CD1c-positive myeloid dendritic cell (primary cell): ENCODE data around the gene NFASC.

ENCODE experiments used
- DNase-seq: peaks from one replicate; pipeline ENCODE4 v3.0.0-alpha.2; 2016; ENCODE audit errors: extremely low spot score

The NFASC gene

DNA sequence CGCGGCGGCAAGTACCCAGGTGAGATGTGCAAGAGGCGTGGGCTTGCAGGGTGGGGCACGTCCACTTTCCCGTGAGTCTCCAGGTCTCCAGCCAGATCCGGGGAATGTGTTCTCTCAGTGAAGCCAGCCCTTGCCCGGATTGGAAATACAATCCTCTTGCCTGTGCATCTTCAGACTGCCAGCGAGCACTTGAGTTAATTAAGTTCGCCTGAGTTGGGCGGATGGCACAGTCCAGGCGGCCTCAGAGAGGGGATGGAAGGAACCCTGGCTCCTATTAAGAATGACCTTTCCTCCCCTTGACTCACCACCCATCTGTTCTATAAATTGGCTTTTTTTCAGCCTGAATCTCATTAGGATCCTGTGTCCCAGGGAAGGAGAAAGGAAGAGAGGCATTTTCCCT lies 139.0 kb downstream of the NFASC start:
- no peak for DNase-seq

DNA sequence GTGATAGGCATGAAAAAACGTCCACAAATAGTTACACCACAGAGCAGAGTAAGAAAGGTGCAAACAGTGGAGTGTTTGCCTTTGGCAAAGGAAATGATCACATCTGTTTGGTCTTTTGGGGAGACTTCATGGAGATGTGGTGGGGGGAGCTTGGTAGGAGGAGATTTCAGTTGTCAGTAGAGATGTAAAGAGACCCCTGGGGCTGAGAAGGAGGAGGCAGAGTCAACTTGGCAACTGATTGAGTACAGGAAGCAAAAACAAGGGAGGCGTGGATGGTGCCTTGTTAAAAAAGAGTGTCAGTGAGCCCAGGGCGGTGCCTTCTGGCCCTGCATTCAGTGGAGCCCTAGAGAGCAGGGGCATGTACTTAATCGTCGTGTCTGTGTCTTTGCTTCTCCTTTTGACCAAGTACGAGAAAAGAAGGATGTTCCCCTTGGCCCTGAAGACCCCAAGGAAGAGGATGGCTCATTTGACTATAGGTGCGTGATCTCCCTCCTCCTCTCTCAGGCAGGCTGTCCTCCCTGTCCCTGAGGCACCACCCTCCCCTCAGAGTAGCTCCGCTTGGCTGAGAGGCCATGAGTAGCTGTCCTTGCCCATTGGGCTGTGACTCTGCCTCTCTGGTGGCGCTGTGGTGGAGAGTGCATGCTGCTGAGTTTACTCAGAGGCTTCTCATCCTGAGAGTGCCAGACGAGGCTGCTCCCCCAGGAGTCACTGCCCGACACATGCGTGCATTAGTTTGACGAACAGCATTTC lies 141.9 kb downstream of the NFASC start:
- no peak for DNase-seq

DNA sequence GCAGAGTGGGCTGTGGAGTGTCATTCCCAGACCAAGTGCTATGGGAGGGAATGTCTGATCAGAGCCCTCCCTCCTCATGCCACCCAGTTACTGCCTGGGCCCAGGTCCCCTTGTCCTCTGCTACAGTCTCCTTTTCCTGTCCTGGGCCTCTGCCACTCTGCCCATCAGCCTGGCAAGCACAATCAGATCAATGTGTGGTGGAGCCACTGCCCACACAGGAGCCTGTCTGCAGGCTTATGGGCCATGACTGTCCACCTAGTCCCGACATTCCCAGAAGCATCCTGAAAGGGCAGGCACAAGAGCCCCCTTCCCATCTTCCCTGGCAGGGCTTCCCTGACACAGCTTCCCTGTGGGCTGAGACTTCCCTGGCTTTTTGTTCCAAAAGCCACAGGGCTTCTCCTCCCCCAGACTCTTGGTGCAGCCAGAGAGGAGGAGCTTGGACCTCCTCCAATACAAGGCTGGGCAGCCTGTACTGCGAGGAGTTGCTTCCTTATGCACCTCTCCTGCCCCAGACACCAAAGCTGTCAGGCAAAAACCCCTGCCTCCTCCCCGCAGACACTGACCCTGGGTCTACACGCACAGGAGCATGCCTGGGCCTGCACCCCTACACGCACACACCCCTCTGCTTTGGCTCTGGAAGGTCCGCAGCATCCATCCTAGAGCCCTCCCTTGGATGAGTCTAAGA lies 143.2 kb downstream of the NFASC start:
- DNase-seq: no peak

DNA sequence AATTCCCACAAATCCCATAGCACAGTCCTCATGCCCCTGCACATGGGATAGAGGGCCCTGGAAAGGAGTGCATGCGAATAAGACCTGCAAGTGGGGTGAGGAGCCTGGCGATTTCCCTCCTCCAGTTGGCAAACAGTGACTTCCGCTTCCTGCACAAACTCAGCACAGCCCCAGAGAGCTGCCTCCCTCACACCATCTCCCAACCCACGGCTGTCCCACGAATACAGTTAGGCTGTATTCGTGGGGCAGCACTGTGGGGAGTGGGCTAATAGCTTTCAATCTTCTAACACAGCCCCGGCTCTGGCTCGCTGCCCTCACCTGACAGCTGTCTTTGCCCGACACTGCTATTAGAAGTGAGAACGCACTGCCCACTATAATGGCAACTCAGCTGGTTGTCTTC lies 144.1 kb downstream of the NFASC start:
- DNase-seq: no peak

DNA sequence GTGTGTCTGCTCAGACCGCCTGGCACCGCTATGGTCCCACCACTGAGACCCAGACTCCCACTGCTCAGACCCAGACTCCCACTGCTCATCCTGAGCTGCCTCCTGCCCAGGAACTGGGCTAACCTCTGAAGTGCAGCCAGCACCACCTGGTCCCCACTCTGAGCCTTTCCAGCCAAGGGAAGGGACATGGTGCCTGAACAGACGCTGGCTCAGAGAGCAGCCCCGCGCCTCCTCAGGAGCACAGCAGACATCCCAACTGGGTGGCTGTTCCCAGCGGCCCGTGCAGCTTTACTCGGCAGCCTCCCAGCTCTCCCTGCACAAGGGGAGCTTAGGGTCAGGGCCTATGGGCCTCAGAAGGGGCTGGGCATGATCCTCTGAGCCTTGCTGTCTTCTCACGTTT lies 144.6 kb downstream of the NFASC start:
- DNase-seq: no peak

DNA sequence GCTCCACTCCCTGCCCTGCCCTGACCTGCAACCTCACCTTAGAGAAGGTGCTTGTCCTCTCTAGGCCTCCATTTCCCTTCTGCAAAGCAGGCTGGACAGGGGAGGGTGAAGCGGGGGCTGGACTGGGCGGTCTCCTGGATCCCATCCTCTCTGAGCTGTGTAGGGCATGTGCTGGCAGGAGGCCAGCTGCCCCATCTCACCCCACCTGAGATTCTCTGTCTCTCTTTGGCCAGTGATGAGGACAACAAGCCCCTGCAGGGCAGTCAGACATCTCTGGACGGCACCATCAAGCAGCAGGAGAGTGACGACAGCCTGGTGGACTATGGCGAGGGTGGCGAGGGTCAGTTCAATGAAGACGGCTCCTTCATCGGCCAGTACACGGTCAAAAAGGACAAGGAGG lies 145.4 kb downstream of the NFASC start:
- DNase-seq: no peak

DNA sequence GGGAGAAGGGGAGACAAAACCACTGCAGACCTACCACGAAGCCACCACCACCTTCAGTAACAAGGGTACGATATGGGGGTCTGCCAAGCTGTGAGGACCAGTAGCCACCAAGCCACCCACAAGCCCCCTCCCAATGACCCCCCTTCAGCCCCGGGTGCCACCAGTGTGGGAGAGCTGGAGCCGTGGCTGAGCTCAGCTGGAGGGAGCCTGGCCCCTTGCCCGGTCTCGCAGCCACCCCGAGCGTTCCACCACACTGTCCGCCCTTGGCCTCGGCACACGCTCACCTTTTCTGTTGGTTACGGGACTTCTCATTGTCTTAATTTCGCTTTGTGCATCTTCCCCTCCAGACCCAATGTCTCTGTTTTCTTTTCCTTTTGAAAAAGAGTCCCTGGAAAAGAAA lies 145.9 kb downstream of the NFASC start:
- no peak for DNase-seq

DNA sequence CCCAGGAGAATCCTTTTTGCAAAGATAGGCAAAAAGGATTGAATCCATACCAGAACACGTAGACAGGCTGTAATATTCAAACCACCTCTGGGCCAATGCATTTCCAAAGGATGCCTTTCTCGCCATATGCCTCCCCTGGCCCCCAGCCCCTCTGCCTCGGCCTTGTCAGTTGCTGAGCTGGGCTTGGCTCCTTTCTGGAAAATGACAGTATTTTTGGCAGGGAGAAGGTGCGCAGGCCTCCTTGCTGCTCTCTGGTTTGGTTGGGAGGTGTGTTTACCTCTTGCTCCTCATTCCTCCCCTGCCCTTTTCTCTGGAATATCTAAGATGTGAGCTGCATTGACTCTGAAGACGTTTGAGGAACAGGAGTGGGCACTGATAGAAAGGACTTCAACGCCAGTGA lies 146.3 kb downstream of the NFASC start:
- DNase-seq: no peak

DNA sequence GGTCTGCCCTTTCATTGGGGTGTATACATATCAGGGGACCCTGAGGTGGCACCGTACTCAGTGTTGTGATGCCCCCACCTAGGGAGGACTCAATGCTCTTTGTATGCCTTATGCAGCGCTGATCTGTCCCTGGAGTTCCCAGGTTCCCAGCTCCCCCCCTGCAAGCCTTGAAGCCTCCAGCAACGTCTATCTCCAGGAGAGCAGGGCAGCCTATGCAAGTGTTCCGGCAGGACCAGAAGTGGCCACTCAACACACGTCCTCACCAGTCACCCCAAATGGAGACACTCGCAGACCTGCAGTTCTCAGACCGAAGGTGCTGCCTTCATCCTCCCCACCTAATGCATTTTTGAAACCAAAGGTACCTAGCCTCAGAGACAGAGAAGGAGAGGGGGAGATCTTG lies 147.1 kb downstream of the NFASC start:
- DNase-seq: no peak

DNA sequence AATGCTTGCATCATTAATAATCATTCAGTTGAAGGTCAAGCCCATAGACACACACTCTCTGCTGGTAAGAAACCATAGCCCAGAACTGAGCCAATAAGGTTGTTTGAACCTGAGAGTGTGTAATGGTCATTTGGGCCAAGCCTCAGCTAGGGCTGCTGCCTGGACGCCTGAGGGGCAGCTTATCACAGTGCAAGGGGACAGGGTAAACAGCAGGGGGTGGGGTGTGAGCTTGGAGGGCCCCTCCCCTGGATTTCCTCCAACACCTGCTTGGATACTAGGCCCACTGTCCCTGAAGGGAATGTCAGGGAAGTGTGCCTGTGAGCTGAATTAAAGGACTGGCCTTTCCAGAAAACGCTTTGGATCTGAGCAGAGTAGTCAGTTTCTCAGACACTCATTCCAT lies 147.7 kb downstream of the NFASC start:
- no peak for DNase-seq

DNA sequence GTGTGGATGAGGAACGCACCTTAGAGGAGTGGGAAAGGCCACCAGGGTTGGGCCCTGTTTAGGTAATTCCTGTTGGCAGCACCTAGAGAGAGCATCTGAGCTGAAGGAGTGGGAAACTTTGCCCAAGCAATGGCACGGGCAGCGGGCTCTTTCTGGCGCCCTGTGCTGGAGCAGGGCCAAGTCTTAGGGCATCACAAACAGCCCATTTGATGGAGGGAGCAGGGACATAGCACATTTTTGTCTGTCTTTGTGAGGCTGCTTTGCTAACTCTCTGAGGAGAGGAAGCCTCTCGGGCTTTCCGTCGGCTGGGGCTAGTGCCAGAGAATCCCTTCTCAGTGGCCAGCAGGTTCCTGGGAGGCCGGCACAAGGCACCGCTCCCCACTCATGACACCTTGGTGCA lies 149.8 kb downstream of the NFASC start:
- DNase-seq: no peak

DNA sequence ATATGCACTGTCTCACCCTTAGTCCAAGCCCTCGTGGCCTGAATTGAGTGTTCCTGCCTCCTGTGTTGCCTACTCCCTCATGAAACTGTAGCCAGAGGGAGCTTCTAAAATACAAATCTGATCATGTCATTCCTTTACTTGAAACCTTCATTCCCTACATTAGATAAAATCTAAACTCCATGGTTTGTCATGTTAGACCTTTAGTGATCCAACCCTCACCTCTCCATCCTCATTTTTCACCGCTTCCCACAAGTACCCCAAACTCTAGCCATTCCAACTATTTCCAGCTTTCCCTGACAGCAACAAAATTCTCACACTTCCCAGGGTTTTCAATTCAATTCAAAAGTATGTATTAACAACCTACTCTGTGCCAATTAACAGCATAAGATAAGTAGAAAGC lies 154.0 kb downstream of the NFASC start:
- no peak for DNase-seq

DNA sequence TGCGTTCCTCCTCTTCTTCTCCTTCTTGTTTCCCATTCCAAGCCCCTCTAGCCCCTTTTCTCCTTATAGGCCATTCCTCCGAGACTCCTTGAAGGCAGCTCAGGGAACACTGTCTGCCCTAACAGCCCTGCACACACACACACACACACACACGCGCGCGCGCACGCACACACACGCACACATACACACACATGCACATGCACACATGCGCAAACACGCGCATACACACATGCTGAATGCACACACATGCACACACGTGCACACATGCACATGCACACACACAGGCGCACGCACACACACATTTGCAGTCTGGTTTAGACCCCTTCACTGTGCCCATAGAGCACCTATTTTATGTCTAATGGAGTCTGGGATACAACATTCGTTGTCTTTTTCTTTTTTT lies 154.6 kb downstream of the NFASC start:
- DNase-seq: no peak

DNA sequence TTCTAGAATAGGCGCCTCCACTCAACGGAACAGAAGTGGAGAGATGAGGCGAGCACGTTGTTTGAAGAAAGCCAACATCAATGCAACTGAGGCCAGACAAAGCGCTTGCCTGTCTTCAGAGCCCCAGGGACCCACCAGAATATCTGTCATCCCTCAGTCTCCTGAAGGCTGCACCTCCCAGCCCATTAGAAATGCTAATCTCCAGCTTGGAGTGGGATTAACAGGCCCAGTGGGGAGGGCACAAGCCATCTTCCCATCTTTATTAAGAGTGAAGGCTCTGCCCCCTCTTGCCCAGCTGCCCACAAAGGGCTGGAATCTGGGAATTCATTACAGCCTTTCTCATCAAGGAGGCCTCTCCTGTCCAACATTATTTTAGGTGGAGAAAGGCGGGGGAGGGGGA lies 155.5 kb downstream of the NFASC start:
- no peak for DNase-seq

DNA sequence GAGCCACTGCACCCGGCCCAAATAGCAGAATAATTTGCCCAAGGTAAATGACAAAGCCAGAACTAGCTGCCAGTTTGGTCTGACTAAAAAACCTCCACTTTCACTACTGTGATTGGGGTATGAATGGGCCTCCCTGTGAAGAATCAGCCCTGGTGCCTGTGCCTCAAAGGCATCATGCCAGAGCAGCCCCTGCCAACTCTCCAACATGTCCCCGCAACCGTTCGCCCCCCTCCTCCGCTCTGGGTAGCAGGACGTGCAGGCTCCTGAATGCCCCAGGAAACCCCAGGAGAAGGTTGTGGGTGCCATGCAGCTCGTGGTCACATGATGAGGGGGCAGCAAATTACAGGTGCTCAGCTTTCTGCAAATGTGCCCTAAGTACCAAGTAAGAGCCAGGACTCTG lies 157.7 kb downstream of the NFASC start:
- DNase-seq: no peak

DNA sequence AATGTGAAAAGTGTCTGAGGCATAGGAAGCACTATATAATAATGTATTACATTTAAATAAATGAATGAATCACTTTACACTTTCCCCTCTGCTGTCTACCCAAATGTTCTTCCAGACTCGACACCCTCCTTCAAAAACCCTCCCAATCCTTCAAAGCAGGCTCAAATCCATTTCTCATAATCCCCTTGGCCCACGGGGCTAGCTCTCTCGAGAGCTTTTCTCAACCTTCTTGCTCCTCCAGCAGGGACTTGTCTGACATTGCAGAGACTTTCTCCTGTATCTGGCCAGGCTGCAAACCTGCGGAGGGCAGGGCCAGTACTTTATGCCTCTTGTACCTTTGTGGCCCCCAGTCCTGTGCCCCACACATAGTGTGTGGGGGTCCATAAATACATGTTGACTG lies 158.3 kb downstream of the NFASC start:
- DNase-seq: no peak

DNA sequence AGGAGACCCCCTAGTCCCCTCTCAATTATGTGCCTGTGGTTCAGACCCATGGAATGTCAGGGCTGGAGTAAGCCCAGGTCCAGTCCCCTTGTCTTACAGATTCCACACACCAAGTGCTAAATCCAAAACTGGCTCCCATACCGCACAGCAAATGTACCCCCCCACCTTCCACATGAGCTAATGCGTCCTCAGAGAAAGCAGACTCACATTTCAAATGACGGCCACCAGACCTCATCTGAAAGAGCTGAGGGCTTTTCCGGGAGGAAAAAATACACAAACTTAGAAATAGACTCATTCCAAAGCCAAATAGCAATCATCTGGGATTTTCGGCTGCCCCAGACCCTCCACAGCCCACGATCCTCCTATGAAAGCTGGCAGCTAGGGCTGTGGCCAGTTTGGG lies 159.6 kb downstream of the NFASC start:
- DNase-seq: no peak

DNA sequence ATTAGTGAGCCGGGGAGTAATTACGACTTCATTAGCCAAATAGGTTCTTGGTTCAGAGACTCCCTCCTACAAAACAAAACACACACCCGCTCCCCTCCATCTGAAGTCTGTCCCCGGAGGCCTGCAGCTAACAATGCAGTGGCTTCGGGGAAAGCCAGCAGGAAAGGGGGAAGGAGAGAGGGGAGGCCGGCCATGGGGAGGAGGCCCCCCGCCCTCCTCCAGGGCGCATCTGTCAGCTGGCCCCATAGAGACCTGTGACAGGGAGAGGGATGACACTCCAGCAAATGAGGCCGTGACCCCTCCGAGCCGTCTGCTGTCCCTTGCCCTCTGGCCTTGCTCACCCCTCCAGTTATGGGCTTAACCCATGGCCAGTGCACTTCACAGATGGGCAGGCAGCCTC lies 160.2 kb downstream of the NFASC start:
- DNase-seq: no peak

DNA sequence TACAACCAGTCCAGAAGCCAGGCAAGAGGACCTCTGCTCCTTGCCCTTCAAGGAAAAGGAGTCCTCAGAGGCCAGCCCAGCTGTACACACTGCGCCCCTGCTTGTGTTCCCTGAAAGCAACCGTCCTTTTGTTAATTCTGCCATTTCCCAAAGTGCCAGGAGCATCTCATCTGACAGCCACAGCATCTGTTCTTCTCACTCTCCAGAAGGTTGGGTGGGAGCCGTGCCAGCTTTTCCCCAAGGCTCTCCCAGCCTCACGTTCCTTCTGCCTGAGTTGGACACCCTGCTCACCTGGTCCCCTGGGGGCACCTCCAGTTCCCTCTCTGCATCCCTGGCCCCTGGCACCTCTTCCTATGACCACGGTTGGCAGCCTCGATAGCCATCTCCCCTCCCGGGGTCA lies 161.8 kb downstream of the NFASC start:
- DNase-seq: no peak

DNA sequence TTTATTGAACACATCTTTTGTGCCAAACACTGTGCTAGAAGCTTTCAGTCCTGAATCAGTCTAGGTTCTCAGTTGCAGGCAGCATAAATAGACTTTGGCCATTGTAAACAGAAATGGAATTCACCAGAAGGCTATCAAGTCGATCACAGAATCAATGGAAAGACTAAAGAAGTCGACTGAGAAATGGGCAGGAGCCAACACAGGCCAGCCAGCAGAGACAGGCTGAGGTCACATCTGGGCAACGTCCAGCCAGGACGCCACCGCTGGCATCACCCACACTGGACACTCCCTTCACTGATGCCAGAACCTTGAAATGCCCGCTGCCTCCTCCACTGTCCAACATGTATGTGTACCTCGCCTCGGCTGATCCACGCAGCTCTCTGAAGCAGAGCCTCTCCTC lies 166.9 kb downstream of the NFASC start:
- no peak for DNase-seq

DNA sequence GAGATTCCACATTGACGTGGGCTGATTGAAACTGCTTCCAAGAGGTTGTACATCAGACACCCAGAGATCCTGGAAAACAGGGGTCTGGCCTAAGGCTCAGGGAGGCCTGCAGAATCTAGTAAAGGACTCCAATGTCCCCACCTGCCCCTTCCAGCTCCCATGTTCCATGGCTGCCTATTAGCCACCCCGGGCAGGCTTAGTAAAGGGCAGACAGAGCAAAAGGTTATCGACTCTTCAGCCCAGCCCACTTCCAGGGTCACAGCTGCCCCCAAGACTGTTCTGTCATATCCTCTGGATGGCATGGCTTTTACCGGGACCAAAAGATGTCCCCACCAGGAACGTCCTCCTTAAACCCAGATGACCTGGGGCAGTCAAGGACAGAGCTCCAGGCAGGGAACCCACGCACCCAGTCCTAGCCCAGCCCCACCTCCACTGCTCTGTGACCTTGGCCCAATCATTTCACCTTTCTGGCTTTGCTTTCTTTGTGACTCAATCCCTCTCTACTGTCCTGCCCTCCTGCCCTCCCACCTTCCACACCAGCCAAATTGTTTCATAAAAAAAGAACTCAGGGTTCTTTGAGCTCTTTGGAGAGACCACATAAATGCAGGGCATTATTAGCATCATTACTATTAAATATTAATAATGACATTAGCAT lies 167.6 kb downstream of the NFASC start:
- DNase-seq: no peak

DNA sequence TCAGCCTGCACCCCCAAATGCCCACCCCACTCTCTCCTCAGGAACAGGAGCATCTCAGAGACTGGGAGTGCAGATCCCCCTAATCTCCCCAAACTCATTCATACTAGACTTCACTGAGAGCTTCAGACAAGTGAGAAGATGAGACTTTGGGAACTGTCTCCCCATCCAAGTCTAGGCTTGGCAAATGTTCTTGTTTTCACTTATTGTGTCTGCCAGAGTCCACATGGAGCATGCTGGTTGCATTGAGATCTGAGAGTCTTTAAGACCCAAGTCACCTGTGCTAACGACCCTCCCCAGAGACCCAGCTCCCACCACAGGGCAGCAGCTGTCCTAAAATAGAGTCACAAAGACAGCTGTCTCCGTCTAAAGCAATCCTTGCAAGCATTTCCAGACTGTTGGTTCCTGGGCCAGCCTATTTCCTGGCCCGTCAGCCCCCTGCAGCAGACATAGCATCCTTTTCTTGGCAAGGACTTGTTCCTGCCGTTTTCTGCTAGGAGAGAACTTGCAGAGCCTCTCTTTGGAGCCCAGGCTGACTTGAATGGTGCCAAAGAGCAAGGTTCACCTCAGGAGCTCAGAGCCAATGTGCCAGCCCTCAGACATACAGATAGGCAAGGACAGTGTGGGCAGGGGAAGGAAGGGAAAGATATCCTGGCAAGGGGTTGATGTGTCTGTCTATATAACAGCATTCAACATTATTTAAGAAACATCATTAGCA lies 170.5 kb downstream of the NFASC start:
- DNase-seq: no peak
